A673 (cell line): ENCODE results near the gene ORM1.

Experiments used
- EZH2 ChIP-seq: fragments of 200-600 bp; sonication (generic); IDR thresholded peaks from 2 replicates; pipeline ENCODE4 v1.6.1; 2017; ENCODE audit warnings: borderline replicate concordance, low read depth, mild to moderate bottlenecking, mixed read lengths, antibody characterized with exemption, low read length; ENCODE audit not compliant: poor library complexity, severe bottlenecking
- TF ChIP-seq, protein P1 (sequence below): fragments of 300-800, 200-600 bp; sonication (generic); conservative IDR thresholded peaks from 2 replicates; pipeline ENCODE4 v1.5.1; 2017; ENCODE audit warnings: low read depth, mild to moderate bottlenecking, antibody characterized with exemption, low read length, moderate library complexity, mixed read lengths

DNA sequence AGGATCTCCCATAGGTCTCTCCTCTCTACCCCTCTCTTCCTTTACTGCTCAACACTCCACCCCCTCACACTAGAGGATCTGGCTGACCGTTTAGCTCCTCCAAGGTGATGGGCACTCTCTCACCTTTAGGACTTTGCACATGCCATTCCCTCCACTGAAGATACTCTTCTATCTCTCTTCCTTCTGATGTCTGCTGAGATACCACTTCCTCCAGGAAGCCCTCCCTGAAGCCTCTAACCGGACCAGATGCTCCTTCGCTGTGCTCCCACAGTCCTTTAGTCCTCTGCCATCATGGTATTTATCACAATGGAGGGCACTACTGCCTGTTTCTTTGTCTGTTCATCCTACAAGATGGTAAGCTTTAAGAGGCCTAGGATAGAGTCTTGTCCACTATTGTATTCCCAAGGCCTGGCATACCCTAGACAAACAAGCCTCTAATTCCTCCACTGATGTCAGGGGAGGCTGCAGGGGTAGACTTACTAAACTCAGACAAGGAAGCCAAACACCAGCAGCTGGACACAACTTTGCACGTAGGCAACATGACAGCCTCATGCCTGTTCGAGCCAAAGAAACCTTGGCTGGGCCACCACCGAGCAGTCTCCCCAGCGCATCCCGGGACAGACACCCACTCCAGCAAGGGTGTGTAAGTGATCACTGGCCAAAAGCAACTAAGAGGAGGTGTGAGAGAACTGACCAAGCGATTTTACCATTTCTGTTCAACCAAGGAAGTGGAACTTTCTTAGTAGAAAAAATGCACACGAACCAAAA lies 27.0 kb downstream of the ORM1 start:
- TF ChIP-seq, protein P1, sequence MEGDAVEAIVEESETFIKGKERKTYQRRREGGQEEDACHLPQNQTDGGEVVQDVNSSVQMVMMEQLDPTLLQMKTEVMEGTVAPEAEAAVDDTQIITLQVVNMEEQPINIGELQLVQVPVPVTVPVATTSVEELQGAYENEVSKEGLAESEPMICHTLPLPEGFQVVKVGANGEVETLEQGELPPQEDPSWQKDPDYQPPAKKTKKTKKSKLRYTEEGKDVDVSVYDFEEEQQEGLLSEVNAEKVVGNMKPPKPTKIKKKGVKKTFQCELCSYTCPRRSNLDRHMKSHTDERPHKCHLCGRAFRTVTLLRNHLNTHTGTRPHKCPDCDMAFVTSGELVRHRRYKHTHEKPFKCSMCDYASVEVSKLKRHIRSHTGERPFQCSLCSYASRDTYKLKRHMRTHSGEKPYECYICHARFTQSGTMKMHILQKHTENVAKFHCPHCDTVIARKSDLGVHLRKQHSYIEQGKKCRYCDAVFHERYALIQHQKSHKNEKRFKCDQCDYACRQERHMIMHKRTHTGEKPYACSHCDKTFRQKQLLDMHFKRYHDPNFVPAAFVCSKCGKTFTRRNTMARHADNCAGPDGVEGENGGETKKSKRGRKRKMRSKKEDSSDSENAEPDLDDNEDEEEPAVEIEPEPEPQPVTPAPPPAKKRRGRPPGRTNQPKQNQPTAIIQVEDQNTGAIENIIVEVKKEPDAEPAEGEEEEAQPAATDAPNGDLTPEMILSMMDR, result no peak
- no peak for TF ChIP-seq EZH2
